LNCaP clone FGC (cell line): ENCODE measurements around the gene BRSK2.

Source experiments
- DNase-seq: peaks from one replicate; pipeline ENCODE4 v3.0.0-alpha.2; 2011; ENCODE audit warnings: low read depth
- H3K4me3 ChIP-seq: 2 replicates; pipeline ENCODE4 v1.5.1; 2011; ENCODE audit warnings: mild to moderate bottlenecking, low read depth, low read length, control low read depth
- TF ChIP-seq, protein P1 (sequence below): IDR thresholded peaks from 2 replicates; pipeline ENCODE4 v1.5.1; 2012; ENCODE audit warnings: mild to moderate bottlenecking; ENCODE audit not compliant: control insufficient read depth, insufficient read depth; ENCODE audit errors: extremely low read depth

Gene BRSK2

DNA sequence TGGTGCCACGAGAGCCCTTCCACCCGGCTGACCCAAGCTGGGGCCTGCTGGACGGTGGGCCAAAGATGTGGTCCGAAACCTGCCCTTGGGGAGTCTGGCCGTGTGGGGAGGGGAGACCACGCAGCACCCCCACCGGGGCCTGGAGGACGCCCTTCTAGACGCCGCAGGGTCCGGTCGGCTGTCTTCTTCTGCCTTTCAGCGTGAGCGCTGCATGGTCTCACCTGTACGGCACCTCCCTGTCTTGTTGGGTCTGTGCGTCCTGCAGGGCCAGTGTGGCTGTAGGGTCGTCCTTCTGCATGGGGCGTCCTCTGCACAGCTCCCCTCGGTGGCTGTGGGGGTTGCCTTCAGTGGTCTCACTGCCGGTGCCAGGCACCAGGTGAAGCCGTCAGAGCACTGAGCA, 2.8 kb downstream of the BRSK2 start:
- no peak for DNase-seq
- no peak overlapping the region for H3K4me3 ChIP-seq
- TF ChIP-seq, protein P1, sequence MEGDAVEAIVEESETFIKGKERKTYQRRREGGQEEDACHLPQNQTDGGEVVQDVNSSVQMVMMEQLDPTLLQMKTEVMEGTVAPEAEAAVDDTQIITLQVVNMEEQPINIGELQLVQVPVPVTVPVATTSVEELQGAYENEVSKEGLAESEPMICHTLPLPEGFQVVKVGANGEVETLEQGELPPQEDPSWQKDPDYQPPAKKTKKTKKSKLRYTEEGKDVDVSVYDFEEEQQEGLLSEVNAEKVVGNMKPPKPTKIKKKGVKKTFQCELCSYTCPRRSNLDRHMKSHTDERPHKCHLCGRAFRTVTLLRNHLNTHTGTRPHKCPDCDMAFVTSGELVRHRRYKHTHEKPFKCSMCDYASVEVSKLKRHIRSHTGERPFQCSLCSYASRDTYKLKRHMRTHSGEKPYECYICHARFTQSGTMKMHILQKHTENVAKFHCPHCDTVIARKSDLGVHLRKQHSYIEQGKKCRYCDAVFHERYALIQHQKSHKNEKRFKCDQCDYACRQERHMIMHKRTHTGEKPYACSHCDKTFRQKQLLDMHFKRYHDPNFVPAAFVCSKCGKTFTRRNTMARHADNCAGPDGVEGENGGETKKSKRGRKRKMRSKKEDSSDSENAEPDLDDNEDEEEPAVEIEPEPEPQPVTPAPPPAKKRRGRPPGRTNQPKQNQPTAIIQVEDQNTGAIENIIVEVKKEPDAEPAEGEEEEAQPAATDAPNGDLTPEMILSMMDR, result no peak

DNA sequence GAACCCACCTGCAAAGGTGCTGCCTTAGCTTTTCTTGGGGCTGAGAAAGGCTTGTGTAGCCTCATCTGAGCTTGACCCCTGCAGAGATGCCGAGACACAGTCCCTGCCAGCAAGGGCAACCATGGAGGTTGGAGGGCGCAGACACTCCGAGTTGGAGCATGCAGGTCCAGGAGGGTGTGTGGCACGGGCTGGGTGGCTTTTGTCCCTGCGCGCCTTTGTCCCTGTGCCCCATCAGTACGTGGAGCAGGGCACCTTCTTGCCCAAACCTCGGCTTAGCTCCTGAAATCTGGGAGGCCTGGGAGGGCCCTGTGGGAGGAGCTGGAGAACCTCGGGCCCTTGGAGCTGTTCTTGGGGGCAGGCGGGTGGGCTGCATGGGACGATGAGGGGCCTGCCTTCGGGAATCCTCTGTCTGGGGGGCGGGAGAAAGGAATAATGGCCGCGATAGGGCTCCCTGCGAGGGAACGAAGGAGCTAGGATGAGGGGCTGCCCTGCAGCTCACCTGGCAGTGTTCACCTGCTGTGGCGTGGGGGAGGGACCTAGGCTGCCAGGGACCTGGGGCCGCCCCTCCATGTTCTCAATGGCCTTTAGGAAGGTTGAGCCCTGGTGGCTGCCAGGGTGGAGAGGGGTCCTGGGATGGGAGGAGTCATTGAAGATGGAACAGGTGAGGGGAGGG, 3.4 kb downstream of the BRSK2 start:
- DNase-seq, result no peak
- H3K4me3 ChIP-seq, result no peak overlapping the region
- TF ChIP-seq, protein P1, result no peak

DNA sequence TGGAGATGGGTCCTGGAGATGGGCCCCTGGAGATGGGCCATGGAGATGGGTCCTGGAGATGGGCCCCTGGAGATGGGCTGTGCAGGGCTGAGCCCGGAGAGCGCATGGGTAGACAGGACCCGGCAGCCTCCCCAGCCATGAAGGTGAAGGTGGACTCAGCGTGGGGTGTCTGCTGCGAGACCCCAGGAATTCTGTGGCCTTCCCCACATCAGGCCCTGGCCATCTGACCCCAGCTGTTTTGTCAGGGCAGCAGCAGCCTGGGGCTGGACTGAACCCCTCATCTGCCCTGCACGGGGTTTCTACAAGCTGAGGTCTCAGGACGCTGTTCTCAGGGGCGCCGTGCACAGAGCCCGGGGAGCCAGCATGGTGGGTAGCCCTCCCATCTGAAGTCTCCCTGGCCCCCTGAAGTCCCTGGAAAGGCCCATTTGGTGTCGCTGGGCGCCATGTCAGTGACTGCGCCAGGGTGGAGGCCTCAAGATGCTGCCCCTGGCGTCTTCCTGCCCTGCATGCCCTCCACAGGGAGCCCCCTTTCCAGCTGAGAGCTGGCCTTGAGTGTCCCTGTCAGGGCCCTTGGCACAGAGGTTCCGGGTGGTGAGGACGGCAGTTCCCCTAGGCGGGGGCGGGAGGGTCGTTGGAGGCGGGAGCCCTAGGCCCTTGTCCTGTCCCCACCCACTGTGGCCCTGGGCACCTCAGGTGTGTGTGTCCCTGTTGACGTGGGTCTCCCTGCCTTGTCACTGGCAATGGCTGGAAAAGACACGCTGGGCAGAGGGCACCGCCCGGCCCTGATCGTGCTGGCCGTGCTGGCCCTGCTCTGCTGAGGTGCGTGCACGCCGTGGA, 5.4 kb downstream of the BRSK2 start:
- TF ChIP-seq, protein P1, result no peak
- DNase-seq, result no peak
- H3K4me3 ChIP-seq, result no peak overlapping the region

DNA sequence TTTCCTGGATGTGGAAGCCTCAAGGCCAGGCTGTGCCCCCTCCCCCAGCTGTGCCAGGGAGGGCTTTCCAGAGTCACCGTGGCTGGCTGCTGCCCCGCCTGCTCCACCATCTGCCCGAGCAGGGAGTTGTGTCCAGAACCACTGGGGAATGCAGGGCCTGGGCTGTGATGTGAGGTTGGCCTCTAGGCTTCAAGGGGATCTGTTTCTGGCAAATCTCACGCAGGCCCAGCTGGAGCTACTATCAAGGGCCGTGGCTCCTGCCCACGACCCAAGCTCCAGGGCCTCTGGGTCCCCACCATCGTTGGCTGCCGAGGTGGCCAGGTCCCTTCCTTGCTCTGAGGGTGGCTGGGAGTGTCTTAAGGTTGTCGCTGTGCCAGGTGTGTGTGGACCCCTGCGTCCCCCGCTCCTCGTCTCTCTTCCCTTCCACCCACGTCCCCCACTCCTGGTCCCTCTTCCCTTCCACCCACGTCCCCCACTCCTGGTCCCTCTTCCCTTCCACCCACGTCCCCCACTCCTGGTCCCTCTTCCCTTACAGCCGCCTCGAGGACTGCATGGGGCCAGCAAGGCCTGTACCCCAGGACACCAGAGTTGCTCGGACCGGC, 6.1 kb downstream of the BRSK2 start:
- TF ChIP-seq, protein P1, result no peak
- no peak for DNase-seq
- no peak overlapping the region for H3K4me3 ChIP-seq

DNA sequence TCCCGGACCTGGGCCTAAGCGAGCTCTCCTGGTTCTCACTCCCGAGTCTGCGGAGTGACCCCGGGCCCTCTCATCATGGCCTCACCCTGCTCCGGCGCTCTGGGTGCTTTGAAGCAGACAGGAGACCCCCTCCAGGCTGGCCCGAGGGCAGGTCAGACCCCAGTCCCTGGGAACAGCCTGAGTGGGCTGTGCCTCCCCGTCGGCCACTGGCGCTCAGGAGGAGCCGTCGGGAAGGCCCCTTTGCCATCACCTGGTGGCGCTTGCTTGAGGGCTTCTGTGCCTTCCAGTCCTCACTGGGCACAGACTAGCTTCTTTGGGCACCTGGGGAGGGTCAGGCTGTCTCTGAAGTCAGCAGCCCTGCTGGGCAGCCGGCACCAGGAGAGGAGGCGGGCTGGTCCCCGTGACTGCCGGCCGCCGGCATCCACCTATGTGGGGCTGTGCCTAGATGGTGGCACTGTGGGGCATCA, 6.7 kb downstream of the BRSK2 start:
- no peak for DNase-seq
- TF ChIP-seq, protein P1, result no peak
- H3K4me3 ChIP-seq, result no peak overlapping the region

DNA sequence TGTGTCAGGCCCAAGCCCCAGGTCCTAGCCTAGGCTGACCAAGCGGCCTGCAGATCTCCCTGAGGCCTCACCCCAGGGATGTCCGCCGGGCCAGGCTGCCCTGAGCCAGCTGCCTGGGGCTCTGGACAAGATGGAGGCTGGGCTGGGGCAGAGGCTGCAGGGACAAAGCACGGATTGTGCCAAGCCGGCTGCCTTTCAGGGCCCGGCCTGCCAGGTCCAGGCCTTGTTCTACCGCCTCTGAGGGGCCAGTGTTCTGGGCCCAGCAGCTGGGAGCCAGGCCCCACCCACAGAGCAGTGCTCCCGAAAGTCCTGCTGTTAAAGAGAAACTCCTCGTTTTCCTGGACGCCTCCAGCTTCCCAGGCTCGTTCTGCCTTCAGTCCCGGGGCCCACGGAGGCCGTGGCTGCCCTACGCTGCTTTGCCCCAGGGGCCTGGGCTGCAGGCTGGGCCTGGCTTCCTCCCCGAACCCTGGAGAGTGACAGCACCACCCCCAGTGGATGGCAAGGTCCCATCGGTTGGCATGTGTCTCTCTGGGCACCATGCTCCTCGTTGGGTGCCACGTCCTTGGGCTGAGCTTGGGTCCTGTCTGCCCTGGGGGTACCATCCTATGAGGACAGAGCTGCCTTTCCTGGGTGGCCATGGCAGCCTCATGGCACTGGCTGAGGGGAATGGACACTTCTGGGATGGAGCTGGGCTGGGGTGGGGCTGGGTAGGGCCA, 7.6 kb downstream of the BRSK2 start:
- no peak for DNase-seq
- no peak overlapping the region for H3K4me3 ChIP-seq
- TF ChIP-seq, protein P1, result no peak
